IMR-90 (cell line): ENCODE measurements around the gene FCSK.

Experiments used
- MXI1 ChIP-seq: IDR thresholded peaks from 2 replicates; pipeline ENCODE4 v1.6.1; 2012; ENCODE audit warnings: low read depth, mild to moderate bottlenecking, low read length, moderate library complexity, borderline replicate concordance
- POLR2A ChIP-seq: IDR thresholded peaks from 2 replicates; pipeline ENCODE4 v1.6.1; 2012; ENCODE audit warnings: mild to moderate bottlenecking, low read depth, low read length
- RAD21 ChIP-seq: IDR thresholded peaks from 2 replicates; pipeline ENCODE4 v1.6.1; 2012; ENCODE audit warnings: low read length, improper control_type of control experiment
- SMC3 ChIP-seq: fragments of 150-350 bp; IDR thresholded peaks from 2 replicates; pipeline ENCODE4 v1.6.1; 2016; ENCODE audit warnings: low read depth, mild to moderate bottlenecking, antibody characterized with exemption, low read length, moderate library complexity
- TF ChIP-seq, protein P1 (sequence below): conservative IDR thresholded peaks from 2 replicates; pipeline ENCODE4 v1.5.1; 2012; ENCODE audit warnings: mild to moderate bottlenecking, low read depth, low read length, improper control_type of control experiment
- TF ChIP-seq, protein P2 (sequence below): fragments of 150-350 bp; IDR thresholded peaks from 2 replicates; pipeline ENCODE4 v1.6.1; 2017; ENCODE audit warnings: mild to moderate bottlenecking, antibody characterized with exemption, low read length, low read depth

DNA sequence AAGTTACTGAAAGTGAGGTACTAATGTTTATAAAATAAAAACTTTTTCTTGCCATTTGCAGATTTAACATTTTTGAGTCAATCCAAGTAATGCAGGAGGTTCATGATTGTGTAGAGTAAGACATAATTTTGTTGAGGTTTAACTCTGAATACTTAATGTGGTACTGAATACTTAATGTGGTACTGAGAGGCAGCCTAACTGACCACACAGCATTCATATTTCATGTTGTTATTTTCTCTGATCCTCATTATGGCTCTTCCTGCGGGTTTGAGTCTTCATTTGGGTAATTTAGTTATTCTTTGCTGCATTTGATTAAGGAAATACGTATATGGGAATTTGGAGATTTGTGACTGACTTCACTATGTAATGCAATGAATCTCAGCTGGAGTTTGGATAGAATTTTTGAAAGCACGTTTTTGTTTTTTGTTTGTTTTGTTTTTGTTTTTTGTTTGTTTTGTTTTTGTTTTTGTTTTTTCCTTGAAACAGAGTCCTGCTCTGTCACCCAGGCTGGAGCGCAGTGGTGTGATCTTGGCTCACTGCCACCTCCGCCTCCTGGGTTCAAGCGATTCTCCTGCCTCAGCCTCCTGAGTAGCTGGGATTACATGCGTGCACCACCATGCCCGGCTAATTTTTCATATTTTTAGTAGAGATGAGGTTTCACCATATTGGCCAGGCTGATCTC lies 73.1 kb downstream of the FCSK start:
- TF ChIP-seq POLR2A (no peak), MXI1 (no peak), RAD21 (no peak), SMC3 (no peak)
- TF ChIP-seq, protein P1, sequence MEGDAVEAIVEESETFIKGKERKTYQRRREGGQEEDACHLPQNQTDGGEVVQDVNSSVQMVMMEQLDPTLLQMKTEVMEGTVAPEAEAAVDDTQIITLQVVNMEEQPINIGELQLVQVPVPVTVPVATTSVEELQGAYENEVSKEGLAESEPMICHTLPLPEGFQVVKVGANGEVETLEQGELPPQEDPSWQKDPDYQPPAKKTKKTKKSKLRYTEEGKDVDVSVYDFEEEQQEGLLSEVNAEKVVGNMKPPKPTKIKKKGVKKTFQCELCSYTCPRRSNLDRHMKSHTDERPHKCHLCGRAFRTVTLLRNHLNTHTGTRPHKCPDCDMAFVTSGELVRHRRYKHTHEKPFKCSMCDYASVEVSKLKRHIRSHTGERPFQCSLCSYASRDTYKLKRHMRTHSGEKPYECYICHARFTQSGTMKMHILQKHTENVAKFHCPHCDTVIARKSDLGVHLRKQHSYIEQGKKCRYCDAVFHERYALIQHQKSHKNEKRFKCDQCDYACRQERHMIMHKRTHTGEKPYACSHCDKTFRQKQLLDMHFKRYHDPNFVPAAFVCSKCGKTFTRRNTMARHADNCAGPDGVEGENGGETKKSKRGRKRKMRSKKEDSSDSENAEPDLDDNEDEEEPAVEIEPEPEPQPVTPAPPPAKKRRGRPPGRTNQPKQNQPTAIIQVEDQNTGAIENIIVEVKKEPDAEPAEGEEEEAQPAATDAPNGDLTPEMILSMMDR, result no peak
- TF ChIP-seq, protein P2, sequence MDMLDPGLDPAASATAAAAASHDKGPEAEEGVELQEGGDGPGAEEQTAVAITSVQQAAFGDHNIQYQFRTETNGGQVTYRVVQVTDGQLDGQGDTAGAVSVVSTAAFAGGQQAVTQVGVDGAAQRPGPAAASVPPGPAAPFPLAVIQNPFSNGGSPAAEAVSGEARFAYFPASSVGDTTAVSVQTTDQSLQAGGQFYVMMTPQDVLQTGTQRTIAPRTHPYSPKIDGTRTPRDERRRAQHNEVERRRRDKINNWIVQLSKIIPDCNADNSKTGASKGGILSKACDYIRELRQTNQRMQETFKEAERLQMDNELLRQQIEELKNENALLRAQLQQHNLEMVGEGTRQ, result no peak
